IPS-20b (cell line): Measurements from ENCODE around the gene NPY4R2.
"Not testable (repeated sequence)": the region's sequence is repeated elsewhere in the genome, so short reads cannot be mapped to it uniquely, and the experiment has no call there.

ENCODE experiments used
- H3K27ac ChIP-seq: one replicate; pipeline ENCODE4 v1.5.1; 2013; ENCODE audit warnings: low read length
- H3K27me3 ChIP-seq: 2 replicates; pipeline ENCODE4 v1.6.1; 2013; ENCODE audit warnings: mild to moderate bottlenecking, low read length, inconsistent platforms; ENCODE audit not compliant: insufficient read depth
- H3K36me3 ChIP-seq: 2 replicates; pipeline ENCODE4 v1.6.1; 2013; ENCODE audit warnings: low read depth, mild to moderate bottlenecking, inconsistent platforms, low read length, moderate library complexity; ENCODE audit not compliant: insufficient read depth
- H3K4me1 ChIP-seq: 2 replicates; pipeline ENCODE4 v1.6.1; 2013; ENCODE audit warnings: mild to moderate bottlenecking, control low read depth, inconsistent platforms, low read length, moderate library complexity; ENCODE audit not compliant: insufficient read depth
- H3K4me3 ChIP-seq: 2 replicates; pipeline ENCODE4 v1.5.1; 2013; ENCODE audit warnings: mild to moderate bottlenecking, low read length, inconsistent platforms
- H3K9ac ChIP-seq: 2 replicates; pipeline ENCODE4 v1.6.1; 2013; ENCODE audit warnings: low read depth, mild to moderate bottlenecking, inconsistent platforms, low read length, moderate library complexity
- H3K9me3 ChIP-seq: 2 replicates; pipeline ENCODE4 v1.6.1; 2013; ENCODE audit warnings: mild to moderate bottlenecking, low read depth, low read length, inconsistent platforms; ENCODE audit not compliant: insufficient read depth

The NPY4R2 gene

GRCh38 chr10:47937634-47938033 is 19.2 kb downstream of the NPY4R2 start:
- not testable (repeated sequence) for H3K36me3 ChIP-seq, H3K4me1 ChIP-seq, H3K27ac ChIP-seq, H3K27me3 ChIP-seq, H3K4me3 ChIP-seq, H3K9me3 ChIP-seq, H3K9ac ChIP-seq

- not testable (repeated sequence) for H3K4me3 ChIP-seq, H3K27ac ChIP-seq
These were observed 22.4 kb downstream of the NPY4R2 start for GRCh38 chr10:47940821-47941220.

DNA sequence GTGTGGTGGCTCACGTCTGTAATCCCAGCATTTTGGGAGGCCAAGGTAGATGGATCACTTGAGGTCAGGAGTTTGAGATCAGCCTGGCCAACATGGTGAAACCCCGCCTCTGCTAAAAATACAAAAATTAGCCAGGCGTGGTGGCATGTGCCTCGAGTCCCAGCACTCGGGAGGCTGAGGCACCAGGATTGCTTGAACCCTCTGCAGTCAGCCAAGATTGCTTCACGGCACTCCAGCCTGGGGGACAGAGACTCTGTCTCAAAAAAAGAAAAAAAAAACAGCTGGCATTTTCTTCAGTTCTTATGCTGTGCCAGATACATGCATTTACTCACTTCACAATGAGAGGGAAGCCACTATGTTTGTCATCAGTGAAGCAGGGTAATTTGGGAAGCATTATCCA is 22.9 kb downstream of the NPY4R2 start:
- not testable (repeated sequence) for H3K4me1 ChIP-seq, H3K36me3 ChIP-seq, H3K27me3 ChIP-seq, H3K27ac ChIP-seq, H3K9ac ChIP-seq, H3K4me3 ChIP-seq, H3K9me3 ChIP-seq

More at GRCh38 chr10:47940821-47941220, 22.4 kb downstream of the NPY4R2 start:
- not testable (repeated sequence) for H3K36me3 ChIP-seq, H3K4me1 ChIP-seq, H3K27me3 ChIP-seq, H3K9ac ChIP-seq, H3K9me3 ChIP-seq

GRCh38 chr10:47942351-47943019 is 24.0 kb downstream of the NPY4R2 start:
- H3K27me3 ChIP-seq, H3K27ac ChIP-seq, H3K4me1 ChIP-seq, H3K4me3 ChIP-seq, H3K36me3 ChIP-seq, H3K9ac ChIP-seq, H3K9me3 ChIP-seq: not testable (repeated sequence)

DNA sequence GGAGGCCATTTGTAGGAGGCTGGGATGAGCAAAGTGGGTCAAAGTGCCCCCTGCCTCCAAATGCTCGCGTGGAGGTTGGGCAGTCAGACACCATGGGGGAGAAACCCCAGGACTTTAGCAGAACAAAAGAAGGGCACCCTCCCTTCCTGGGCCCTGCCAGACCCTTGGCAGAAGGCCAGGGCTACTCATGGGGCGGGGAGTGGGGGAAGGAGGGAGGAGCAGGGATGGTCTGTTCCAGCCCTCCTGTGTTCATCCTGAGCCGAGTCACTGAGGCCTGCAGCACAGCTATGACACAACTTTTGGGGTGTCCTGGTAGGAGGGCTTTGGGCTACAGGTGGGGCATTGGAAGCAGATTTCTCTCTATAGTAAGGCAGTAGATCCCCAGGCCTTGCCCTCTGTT is 24.9 kb downstream of the NPY4R2 start:
- H3K27me3 ChIP-seq, H3K9ac ChIP-seq, H3K9me3 ChIP-seq, H3K4me3 ChIP-seq, H3K27ac ChIP-seq, H3K4me1 ChIP-seq, H3K36me3 ChIP-seq: not testable (repeated sequence)

DNA sequence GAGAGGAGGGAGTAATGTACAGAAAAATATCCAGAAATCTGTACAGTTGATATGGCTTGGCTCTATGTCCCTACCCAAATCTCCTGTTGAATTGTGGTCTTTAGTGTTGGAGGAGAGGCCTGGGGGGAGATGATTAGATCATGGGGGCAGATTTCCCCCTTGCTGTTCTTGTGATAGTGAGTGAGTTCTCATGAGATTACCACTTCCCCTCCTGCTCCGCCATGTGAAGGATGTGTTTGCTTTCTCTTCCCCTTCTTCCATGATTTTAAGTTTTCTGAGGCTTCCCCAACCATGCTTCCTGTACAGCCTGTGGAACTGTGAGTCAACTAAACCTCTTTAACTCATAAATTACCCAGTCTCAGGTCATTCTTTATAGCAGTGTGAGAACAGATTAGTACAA is 29.0 kb downstream of the NPY4R2 start:
- H3K4me1 ChIP-seq, H3K27me3 ChIP-seq, H3K27ac ChIP-seq, H3K4me3 ChIP-seq, H3K9me3 ChIP-seq, H3K9ac ChIP-seq, H3K36me3 ChIP-seq: not testable (repeated sequence)

DNA sequence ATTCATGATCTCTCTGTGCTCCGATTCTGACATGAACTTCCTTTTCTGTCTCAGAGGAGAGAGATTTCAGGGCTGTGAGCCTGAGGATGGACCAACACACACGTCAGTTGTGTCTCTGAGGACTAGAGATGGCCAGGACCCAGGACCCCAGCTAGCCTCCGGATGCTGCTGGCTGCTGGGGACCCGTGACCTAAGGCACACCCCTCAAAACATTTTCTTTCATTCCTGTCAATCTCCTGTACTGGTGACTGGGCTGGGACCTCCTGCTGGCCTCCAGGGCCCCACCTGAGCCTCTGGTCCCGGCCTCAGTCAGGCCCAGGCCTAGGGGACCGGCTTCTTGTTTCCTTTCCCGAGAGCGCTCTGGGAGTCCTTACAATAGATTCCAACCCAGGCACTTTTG is 38.7 kb downstream of the NPY4R2 start:
- not testable (repeated sequence) for H3K4me1 ChIP-seq, H3K9ac ChIP-seq, H3K4me3 ChIP-seq, H3K36me3 ChIP-seq, H3K9me3 ChIP-seq, H3K27ac ChIP-seq, H3K27me3 ChIP-seq

- not testable (repeated sequence) for H3K4me1 ChIP-seq, H3K36me3 ChIP-seq, H3K27ac ChIP-seq, H3K27me3 ChIP-seq, H3K9me3 ChIP-seq, H3K4me3 ChIP-seq, H3K9ac ChIP-seq
These were observed 41.2 kb downstream of the NPY4R2 start for GRCh38 chr10:47959677-47960076.

DNA sequence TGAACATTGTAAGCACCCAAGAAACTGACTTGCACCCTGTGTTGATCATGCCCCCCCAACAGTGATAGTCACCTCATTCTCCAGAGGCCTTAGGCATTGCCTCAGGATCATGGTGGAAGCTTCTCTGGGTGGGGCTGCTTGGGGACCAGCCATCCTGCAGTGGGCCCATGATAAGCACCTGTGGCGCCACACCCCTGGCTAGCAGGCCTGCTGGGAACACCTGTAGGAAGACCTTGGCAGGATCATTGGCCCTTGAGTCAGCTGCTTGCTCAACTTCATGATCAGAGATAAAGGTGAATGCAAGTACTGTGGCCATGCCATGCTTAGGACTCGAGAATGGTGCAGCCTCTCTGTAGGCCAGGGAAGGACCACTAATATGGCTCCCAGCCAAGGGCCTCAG is 42.2 kb downstream of the NPY4R2 start:
- H3K27me3 ChIP-seq, H3K9ac ChIP-seq: not testable (repeated sequence)

DNA sequence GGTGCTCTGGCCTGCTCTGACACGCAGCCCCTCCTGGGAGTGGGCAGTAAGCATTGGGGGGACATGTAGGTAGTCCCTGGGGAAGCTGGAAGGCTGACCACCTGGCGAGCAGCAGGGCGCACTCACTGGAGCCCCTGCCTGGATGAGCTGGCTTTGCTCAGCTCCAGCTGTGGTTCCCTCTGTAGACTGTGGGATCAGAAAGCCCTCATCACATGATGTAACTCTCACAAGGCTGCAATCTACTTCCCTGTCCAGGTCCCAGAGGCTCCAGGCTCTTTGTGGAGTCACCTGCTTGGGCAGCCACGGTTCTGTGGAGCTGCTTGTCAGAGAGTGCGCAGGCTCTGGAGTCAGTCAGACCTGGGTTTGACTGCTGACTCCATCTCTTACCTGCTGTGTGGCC is 44.3 kb downstream of the NPY4R2 start:
- not testable (repeated sequence) for H3K9ac ChIP-seq, H3K27me3 ChIP-seq

More for the DNA sequence above, 42.2 kb downstream of the NPY4R2 start:
- H3K9me3 ChIP-seq, H3K36me3 ChIP-seq, H3K4me3 ChIP-seq, H3K4me1 ChIP-seq, H3K27ac ChIP-seq: not testable (repeated sequence)

GRCh38 chr10:47964280-47965063 is 46.0 kb downstream of the NPY4R2 start:
- not testable (repeated sequence) for H3K4me3 ChIP-seq, H3K9ac ChIP-seq, H3K27ac ChIP-seq, H3K27me3 ChIP-seq, H3K4me1 ChIP-seq, H3K9me3 ChIP-seq, H3K36me3 ChIP-seq

More for the DNA sequence above, 44.3 kb downstream of the NPY4R2 start:
- not testable (repeated sequence) for H3K27ac ChIP-seq, H3K36me3 ChIP-seq, H3K4me1 ChIP-seq, H3K4me3 ChIP-seq, H3K9me3 ChIP-seq

- H3K9me3 ChIP-seq, H3K9ac ChIP-seq, H3K36me3 ChIP-seq, H3K4me1 ChIP-seq, H3K4me3 ChIP-seq, H3K27ac ChIP-seq, H3K27me3 ChIP-seq: not testable (repeated sequence)
These were observed 50.5 kb downstream of the NPY4R2 start for GRCh38 chr10:47968988-47969387.
